NCI-H1930 (cell line): ENCODE measurements around the gene DYNC2I2.
"Not testable (repeated sequence)": the region's sequence is repeated elsewhere in the genome, so short reads cannot be mapped to it uniquely, and the experiment has no call there.

Experiments used
- DNase-seq, 2 experiments: peaks; one replicate each; lab custom pipeline; 2025; lab: John Stamatoyannopoulos, UW

DYNC2I2 gene

DNA sequence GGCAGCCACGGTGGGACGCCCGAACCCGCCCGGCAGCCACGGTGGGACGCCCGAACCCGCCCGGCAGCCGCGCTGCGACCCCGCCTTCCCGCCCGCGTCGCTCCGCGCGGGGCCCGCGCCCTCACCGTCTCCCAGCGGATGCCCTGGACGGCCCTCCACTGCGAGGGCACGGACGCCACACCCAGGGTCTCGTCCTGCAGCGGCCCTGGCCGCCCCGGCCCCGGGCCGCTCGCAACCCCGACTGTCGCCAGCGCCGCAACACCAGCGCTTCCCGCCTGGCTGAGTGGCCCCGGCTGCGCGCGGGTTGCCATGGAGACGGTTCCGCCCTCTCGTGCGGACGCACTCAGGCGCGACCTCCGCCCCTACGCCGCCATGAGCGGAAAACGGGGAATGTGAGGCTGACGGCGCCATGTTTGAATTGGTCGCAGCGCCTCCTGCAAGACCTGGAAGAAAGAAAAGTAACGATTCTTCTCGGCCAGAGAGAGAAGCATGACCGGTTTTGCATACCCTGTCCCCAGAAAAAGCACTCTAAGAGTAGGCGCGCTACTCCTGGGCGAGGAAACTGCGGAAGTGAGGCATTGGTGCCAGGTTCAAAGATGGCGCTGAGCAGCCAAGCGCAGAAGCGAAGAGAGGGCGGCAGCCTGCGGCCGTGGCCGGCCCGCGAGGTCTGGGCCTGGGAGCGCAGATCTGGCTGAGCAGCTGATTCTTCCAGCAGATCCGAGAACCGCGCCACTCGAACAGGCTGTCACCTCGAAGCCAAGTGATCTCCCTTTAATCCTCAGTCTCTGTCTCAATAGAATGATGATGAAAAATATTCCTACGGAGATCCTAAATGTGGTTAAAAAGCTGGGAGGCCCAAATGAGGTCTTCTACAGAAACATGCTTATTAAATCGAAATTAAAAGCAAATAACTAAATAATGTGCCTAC, at the start of gene DYNC2I2:
Gene DYNC2I2, minus strand, starts transcription at position 432 of the 928 bp plus-strand sequence. Its CDS starts 121 bp downstream, at position 311.
- peak; percentile 86 to 96 for DNase-seq

DNA sequence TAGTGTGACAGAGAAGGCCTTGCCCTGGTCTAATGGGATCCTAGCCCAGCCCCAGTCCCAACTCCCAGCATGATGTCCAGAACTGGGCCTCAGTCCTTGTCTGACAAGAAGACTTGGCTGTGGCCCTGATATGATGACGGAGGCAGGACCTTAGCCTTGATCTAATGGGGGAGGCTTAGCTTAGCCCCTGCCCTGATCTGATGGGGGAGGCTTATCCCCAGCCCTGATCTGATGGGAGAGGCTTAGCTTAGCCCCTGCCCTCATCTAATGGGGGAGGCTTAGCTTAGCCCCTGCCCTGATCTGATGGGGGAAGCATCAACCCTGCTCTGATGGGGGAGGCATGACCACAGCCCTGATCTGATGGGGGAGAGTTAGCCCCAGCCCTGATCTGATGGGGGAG, 49.4 kb upstream of the DYNC2I2 start:
- DNase-seq: no peak

DNA sequence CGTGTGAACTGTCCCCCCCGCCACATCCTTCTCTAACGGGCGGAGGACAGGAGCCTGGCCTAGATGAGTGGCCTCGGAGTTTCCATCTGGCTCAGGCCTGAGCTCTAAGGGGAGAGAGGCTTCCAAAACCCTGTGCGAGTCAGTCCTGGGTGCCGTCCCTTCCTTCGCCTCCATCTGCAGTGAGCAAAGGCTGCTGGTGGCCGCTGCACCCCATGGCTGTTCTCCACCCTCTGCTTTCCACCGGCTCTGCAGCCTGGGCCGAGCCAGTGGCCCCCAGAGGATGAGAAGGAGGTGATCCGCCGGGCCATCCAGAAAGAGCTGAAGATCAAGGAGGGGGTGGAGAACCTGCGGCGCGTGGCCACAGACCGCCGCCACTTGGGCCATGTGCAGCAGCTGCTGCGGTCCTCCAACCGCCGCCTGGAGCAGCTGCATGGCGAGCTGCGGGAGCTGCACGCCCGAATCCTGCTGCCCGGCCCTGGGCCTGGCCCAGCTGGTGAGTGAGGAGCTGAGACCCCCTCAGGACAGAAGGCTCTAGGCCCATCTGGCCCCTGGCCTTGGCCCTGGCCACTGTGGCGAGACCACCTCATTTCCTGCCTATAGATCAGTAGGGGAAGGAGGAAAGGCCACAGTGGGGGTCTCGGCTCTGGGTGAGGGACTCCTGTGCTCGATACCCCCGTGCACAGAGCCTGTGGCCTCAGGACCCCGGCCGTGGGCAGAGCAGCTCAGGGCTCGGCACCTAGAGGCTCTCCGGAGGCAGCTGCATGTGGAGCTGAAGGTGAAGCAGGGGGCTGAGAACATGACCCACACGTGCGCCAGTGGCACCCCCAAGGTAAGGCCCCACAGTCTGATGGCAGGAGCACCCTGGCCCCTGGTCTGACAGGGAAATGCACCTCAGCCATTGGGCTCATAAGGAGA, 48.7 kb upstream of the DYNC2I2 start:
- DNase-seq: no peak

DNA sequence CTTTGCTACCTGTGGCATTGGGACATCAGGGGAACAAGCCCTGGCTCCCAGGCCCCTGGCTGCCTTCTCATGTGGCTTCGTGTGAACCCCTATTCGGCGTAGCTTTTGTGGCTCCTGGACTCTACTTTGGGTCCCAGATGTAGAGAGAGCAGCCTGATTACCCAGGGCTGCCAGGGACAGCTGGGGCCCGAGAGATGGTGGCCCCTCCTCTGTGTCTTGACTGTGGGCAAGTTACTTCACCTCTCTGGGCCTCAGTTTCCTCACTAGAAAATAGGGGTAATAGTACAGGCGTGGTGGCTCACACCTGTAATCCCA, 47.7 kb upstream of the DYNC2I2 start:
- no peak for DNase-seq

DNA sequence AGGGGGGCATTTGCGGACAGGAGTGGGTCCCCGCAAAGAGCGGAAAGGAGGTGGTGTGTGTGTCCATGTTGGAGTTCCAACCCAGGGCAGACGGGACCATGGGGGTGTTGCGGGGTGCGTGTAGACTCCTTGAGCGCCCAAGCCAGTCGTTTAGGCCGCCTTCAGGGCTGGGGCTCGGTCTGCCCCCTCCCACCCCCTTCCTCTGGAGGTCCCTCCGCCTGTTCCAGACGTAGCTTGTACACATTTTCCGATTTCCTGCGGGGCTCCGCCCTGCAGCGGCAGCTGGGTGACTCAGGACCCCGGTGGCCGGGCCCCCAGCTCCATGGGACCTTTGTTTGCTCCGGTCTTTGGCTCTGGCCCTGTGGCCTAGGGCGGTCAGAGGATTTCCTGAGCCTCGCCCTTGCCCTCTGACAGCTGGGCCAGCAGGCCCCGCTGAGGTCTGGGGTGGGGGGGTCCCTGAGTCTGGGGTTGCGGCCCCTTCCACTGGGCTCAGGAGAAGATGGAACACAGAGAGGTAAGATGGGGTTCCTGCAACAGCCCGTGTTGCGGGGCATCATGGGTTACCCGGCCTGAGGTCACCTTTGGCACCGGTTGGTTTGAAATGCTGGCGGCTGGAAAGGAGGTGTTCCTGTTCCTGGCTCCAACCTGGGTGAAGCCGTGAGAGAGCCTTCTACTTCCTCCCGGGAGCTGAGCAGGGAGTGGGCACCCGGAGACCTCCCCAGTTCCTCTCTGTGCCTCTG, 47.1 kb upstream of the DYNC2I2 start:
- no peak for DNase-seq

DNA sequence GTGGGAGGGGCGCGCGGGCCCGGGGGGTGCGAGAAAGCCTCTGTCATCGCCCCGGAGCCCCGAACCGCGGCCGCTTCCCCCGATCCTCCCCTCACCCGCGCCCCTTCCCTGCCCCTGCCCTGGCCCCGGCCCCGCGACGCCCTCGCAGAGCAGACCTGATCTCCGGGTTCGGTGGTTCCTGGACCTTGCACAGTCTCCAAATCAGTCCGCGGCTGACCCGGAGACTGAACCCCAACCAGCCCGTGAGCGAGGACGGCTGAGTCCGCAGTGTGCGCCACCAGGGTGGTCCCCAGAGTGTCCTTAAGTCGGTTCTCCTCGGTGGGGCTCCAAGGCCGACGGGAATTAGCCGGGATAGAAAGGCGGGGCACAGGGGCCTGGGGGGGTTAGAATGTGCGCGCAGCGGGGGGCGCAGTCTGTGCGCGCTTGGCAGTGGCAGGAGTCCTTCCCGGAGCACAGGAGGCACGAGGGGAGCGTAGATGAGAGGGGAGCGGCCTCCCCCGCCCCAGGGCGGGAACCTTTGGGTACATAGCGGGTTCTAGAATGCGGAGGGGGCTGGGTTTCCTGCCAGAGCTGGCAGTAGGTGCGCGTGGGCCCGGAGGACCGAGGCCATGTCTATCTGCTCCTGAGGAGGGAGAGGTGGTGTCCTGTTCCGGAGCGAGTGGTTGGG, 46.4 kb upstream of the DYNC2I2 start:
- DNase-seq: no peak

DNA sequence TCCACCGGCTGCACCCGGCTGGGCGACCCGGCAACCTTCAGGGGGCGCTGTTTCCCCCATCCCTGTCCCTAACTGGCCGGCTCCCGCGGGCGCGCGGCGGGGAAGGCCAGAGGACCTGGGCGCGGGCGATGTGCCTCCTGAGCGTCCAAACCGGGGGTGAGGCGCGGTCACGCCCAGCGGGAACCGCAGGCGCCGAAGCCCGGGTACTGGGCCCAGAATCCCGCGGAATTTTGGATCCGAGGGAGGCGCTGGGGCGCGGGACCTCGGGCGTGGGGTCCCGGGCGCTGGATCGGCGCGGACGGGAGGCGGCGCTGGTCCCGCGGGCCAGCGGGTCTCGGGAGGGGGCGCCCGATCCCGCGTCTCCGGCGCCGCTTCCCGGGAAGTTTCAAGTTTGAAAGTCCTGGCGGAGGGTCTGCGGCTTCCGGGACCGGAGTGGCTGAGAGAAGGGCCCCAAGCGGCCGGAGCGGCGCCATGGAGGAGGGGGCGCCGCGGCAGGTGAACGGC, 45.9 kb upstream of the DYNC2I2 start, which contains the start of gene PKN3:
Gene PKN3, plus strand, starts transcription at position 59 of the 504 bp plus-strand sequence. Its CDS starts 413 bp downstream, at position 472.
- peak; percentile 78 to 85 for DNase-seq

DNA sequence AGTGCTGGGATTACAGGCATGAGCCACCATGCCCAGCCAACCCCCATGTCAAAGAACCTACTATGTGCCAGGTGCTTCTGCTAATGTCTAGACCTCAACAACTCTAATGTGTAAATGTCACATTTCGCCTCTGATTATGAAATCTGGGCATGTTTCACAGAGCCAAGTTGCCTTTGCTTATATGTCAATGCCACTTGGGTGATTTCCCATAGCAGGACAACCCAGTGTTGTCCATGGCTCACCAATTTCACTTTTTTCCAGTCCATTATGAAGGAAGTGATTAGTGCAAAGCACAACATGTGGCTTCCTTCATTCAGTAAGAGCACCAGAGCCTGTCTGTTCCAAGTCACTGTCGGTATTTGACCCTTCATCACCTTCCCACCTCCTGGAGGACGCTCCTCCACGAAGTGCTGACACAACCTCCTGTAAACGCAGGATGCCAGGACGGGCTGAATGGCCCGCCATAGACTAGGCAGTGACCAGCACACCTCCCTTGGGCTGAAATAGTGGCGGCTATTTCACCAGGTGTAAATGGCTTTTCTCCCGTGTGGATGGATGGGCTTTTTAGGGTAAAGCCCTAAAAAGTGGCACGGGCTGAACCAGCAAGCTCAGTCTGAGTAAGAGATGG, 44.7 kb upstream of the DYNC2I2 start:
- DNase-seq: no peak

DNA sequence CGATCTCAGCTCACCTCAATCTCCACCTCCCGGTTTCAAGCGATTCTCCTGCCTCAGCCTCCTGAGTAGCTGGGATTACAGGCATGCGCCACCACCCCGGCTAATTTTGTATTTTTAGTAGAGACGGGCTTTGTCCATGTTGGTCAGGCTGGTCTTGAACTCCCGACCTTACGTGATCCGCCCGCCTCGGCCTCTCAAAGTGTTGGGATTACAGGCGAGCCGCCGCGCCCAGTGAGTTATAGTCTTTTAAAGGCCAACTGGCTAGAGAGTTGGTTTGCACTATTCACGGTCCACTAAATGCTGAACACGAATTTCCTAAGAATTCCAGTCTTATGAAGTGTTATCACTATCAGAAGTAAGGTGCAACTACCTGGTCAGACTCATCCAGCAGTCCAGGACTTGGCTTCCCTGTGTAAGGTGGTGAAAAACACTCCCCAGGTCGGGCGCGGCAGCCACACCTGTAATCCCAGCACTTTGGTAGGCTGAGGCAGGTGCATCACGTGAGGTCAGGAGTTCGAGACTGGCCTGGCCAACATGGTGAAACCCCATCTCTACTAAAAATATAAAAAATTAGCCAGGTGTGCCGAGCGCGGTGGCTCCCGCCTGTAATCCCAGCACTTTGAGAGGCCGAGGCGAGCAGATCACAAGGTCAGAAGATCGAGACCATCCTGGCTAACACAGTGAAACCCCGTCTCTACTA, 42.6 kb upstream of the DYNC2I2 start:
- not testable (repeated sequence) for DNase-seq

DNA sequence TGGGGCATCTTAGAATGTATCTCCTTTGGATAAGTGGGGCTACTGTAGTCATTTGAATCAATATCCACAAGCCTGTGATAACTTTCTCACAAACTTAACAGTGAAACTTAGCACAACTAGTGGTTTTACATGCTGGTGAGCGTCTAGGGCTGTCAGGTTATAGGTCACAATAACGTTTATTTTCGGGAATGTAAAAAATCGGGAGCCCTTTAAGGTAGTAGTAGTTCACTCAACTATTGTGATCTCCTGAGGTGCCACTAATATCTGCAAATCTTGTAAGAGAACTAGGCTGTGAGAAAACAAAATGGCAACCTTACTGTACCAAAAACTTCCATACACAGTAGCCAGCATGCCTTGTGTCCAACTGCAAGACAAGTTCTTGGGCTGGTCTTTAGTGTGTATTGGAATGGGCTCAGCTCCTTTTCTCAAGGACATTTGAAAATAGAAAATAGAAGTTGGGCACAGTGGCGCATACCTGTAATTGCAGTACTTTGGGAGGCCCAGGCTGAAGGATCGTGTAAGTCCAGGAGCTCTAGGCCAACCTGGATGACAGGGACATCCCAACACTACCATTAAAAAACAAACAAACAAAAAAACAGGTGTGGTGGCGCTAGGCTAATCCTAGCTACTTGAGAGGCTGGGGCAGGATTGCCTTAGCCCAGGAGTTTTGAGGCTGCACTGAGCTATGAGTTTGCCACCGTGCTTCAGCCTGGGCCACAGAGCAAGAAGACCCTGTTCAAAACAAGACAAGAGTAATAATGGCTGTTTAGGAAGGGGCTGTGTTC, 40.5 kb upstream of the DYNC2I2 start:
- DNase-seq: no peak

DNA sequence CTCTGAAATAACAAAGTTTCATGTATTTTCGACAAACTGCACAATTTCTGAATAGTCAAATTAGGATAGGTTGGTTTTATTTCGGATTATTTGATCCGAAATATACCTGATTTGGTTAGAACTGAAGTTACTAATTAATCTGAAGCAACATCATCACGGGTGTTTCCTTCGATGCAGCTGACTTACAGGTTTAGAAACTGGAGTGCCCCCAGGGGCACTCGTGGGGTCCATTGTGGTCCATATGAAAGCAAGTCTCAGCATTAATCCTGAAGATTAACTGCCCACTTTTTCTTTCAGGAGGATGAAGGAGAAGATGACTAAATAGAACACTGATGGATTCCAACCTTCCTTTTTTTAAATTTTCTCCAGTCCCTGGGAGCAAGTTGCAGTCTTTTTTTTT, 37.7 kb upstream of the DYNC2I2 start:
- no peak for DNase-seq

DNA sequence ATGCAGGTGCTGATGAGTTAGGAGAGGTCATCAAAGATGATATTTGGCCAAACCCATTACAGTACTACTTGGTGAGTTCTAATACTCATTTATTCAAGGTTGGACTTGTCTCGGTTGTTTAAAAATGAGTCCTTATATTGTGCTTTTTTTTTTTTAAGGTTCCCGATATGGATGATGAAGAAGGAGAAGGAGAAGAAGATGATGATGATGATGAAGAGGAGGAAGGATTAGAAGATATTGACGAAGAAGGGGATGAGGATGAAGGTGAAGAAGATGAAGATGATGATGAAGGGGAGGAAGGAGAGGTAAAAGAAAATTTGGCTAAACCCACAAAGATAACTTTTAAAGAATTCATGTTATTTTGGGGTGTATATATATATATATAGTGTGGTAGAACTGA, 37.1 kb upstream of the DYNC2I2 start:
- not testable (repeated sequence) for DNase-seq

DNA sequence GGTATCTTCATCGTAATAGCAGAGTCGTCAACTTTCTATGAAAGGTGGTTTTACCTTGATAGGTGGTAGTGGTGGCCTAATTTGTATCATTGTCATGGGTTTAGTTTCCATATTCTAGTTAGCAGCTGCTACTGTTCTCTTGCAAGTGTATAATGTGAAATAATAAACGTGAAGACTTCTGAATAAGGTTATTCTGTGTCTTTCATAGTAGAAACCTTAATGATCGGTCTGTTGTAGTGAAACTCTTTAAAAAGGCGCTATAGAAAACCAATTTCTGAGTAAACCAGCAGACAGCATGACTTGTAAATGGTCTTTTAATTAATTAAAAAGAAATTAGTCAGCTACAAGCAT, 34.0 kb upstream of the DYNC2I2 start:
- DNase-seq: no peak

DNA sequence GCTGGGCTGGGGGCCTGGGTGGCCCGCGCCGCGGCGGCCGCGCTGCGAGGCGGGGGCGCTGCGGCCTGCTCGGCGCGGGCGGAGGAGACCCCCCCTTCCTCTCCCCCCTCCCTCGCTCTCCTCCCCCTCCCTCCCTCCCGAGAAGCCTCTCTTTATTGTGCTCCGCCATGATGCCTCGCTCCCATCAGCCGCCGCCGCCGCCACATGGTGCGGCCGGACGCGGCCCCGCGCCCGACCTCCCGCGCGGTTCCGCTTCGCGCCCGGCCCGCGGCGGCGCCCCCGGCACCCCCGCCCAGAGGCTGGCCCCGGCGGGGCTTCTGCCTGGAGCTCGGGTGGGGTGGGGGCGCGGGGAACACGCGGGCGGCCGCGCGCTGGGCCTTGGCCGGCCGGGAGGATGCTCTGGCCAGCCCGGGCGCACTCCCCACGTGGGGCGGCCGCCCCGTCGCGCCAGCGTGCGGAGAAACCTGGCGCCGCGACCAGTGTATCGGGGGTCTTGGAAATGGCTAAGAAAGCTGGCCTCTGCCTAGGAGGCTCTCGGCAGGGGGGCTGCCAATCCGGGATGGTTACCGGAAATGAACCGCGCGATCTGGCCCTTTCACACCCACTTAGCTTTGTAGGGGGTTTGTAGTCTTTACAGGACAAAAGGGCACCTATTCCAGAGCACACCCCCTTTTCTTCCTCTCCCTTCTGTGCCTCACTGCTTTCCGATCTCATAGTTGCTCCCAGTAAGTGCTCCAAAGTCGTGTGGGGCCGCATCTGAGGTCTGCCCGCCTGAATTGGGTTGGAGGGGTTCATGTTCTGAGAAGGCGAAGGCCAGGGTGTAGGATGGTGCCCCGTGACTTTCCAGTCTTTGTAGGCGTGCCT, 33.4 kb upstream of the DYNC2I2 start:
- DNase-seq: peak; percentile 32 to 48

DNA sequence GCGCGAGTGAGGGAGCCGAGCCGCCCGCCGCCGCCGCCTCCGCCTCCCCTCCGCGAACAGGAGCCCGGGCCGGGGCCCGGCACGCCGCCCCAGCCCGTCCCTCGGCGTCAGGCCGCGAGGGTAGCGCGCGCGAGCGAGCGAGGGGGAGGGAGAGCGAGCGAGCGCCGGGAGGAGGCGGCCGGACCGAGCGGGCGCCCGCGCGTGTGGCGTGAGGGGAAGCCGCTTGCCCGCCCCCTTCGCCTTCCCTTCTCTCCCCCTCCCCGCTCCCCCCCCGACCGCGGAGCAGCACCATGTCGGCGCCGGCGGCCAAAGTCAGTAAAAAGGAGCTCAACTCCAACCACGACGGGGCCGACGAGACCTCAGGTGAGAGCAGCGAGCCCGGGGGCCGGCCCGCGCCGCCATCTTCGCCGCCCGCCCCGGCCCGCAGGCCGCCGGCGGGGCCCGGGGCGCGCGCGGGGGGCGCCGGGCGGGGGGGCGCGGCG, 32.7 kb upstream of the DYNC2I2 start:
- no peak for DNase-seq

DNA sequence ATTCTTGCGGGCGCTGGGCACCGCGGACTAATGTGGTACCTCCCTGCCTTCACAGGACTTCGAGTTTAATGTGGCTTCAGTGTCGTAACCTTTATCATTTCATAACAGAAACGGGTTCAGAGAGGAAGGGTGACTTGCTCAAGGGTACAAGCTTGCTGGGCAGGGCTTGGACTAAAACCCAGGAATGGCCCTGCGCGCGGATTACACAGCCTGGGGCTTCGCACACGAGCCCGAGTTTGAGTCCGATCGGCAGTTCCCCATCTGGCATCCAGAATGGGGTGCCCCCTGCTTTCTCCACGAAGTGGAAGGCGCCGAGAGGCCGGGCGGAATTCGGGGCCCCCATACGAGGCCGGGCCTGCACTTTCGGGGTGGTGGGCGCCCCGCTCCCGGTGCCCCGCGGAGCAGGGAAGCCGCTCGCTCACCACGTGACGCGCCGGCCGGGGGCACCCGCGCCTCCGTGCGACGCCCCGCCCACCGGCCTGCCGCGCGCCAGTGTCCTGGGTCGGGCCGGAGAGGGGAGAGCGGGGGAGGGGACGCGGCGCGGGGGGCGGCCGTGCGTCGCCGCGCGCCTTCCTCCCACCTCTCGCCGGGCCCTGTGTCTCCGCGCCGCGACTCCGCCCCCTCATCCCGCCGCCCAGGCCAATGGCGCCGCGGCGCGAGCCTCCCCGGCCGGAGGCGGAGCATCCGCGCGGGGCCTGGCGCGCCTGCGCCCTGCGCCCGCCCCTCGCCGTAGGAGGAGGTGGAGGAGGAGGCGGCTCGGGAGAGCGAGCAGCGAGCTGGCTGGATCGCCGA, 32.0 kb upstream of the DYNC2I2 start, which contains the start of gene SET:
Gene SET, plus strand, starts transcription at position 722 of the 792 bp plus-strand sequence. CDS start 361 bp downstream, outside the sequence.
- DNase-seq: peak; percentile 90 to 95

DNA sequence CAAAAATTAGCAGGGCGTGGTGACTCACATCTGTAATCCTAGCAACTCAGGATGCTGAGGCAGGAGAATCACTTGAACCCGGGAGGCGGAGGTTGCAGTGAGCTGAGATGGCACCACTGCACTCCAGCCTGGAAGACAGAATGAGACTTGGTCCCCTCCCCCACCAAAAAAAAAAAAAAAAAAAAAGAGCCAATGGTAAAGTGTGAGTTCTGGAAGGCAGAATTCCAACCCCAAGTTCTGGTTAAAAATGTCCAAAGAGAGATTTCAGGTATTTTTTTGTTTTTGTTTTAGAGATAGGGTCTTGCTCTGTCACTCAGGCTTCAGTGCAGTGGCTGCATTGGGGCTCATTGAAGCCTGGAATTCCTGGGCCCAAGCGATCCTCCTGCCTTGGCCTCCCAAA, 30.8 kb upstream of the DYNC2I2 start:
- DNase-seq: no peak
